ENCODE data around the gene HYAL4. TPM values are rescaled to one million over a fixed set of nuclear protein-coding genes. Genes with fewer than 3 reads are reported as not detected.

The HYAL4 gene, protein sequence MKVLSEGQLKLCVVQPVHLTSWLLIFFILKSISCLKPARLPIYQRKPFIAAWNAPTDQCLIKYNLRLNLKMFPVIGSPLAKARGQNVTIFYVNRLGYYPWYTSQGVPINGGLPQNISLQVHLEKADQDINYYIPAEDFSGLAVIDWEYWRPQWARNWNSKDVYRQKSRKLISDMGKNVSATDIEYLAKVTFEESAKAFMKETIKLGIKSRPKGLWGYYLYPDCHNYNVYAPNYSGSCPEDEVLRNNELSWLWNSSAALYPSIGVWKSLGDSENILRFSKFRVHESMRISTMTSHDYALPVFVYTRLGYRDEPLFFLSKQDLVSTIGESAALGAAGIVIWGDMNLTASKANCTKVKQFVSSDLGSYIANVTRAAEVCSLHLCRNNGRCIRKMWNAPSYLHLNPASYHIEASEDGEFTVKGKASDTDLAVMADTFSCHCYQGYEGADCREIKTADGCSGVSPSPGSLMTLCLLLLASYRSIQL
- total RNA-seq, result not detected

GRCh38 chr7:123844712-123845219, at the start of gene HYAL4:
Gene HYAL4 (plus strand): TSS chr7:123845169. CDS start chr7:123868274, 23,105 bp downstream.
- intact Hi-C loops (cut with micrococcal nuclease), result no loop called here
- H3K36me3 Mint-ChIP-seq (ENCODE audit: low read depth), result no peaks in the 10 kb centered on the region
- H3K4me3 Mint-ChIP-seq, result no peak within 1 kb of the TSS
- no peak for DNase-seq
- peaks cover 24% of the 10 kb centered on the region for H3K27me3 Mint-ChIP-seq (ENCODE audit: low read depth)
- no peaks in the 10 kb centered on the region for H3K9me3 Mint-ChIP-seq
- CTCF ChIA-PET, result interaction anchor here (1.6 kb wide), 1 partner anchor 20 kb away, joined by 5 read pairs; no protein-coding TSS in a partner anchor
- no peaks in the 10 kb centered on the region for H3K4me1 Mint-ChIP-seq (ENCODE audit: low read depth)
- no peak within 1 kb of the TSS for H3K27ac Mint-ChIP-seq

DNA sequence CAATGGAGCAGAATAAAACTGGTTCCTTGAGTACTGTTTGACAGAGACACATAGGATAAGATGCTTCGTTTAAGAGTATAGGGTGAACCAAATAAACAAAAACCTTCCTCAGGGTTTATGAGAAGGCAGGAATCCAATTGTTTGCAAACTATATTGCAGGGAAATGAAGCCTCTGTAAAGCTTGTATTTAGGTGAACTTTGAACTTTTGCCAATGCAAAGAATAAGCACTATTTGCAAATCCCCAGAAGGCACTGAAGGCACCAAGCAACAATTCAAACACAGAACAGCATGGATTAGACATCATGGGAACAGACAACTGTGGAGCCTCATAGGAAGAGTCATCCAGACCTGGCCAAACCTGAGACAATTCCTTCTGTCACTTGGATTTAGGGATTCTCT, 49.1 kb upstream of the HYAL4 start:
- intact Hi-C loops (cut with micrococcal nuclease), result loop anchor here (2.0 to 5.0 kb wide), 4 partner anchors 113 to 991 kb away; no protein-coding TSS in a partner anchor
- CTCF ChIA-PET, result interaction anchor here (1.0 to 5.1 kb wide), 3 partner anchors 69 to 72 kb away, joined by 3 to 106 read pairs (median 21); no protein-coding TSS in a partner anchor

GRCh38 chr7:123796568-123796967, 48.4 kb upstream of the HYAL4 start:
- CTCF ChIA-PET, result interaction anchor here (1.1 to 5.1 kb wide), 5 partner anchors 69 to 216 kb away, joined by 3 to 106 read pairs (median 20); no protein-coding TSS in a partner anchor
- Mint-ChIP-seq H3K27me3 (ENCODE audit: low read depth) (no peaks in the 10 kb centered on the region), H3K4me3 (no peak overlapping the region), H3K36me3 (ENCODE audit: low read depth) (no peaks in the 10 kb centered on the region), H3K9me3 (no peaks in the 10 kb centered on the region), H3K4me1 (ENCODE audit: low read depth) (no peaks in the 10 kb centered on the region), H3K27ac (no peak overlapping the region)
- intact Hi-C loops (cut with micrococcal nuclease), result loop anchor here (2.0 to 5.0 kb wide), 4 partner anchors 114 to 991 kb away; no protein-coding TSS in a partner anchor
- DNase-seq, result no peak

More for the DNA sequence above, 49.1 kb upstream of the HYAL4 start:
- Mint-ChIP-seq H3K36me3 (ENCODE audit: low read depth) (no peaks in the 10 kb centered on the region), H3K27ac (no peak overlapping the region), H3K9me3 (no peaks in the 10 kb centered on the region), H3K4me1 (ENCODE audit: low read depth) (no peaks in the 10 kb centered on the region), H3K27me3 (ENCODE audit: low read depth) (no peaks in the 10 kb centered on the region), H3K4me3 (no peak overlapping the region)
- DNase-seq, result no peak

- Mint-ChIP-seq H3K27ac (no peak overlapping the region), H3K36me3 (ENCODE audit: low read depth) (no peaks in the 10 kb centered on the region), H3K4me3 (no peak overlapping the region), H3K4me1 (ENCODE audit: low read depth) (no peaks in the 10 kb centered on the region), H3K9me3 (no peaks in the 10 kb centered on the region), H3K27me3 (ENCODE audit: low read depth) (no peaks in the 10 kb centered on the region)
- intact Hi-C loops (cut with micrococcal nuclease), result loop anchor here (1.0 to 5.0 kb wide), 8 partner anchors 26 to 989 kb away; no protein-coding TSS in a partner anchor
- no peak for DNase-seq
- CTCF ChIA-PET, result interaction anchor here (0.6 to 5.1 kb wide), 28 partner anchors 10 to 1749 kb away, joined by 3 to 106 read pairs (median 4); partner anchors contain the start of gene WASL
Observed at GRCh38 chr7:123797673-123798531, 47.1 kb upstream of the HYAL4 start.

DNA sequence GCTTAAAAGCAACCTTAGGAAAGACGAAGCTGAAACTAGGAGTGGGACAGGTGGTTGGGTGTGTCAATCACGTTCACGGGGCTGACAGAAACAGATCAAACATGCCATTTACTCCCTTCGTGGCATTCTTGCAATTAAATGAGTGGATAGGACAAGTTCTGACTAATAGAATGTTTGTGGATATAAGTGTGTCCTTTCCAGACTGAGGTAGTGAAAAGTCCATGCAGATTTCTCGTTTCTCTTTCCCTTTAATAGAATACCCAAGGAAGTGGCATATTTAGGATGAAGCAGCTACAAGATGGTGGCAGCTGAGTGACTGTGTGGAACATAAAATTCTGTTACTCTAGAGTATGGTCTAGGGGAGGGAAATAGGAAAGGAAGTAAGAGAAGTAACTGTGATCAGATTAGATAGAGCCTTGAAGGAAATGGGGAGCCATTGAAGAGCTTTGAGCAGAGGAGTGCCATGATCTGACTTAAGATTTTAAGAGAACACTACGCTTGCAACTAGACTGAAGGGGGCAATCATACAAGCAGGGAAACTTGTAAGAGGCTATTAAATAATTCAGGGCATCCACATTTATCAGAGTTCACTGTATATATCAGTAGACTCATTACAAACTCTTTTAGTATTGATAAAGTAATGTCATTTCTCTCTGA, 46.3 kb upstream of the HYAL4 start:
- Mint-ChIP-seq H3K4me3 (no peak overlapping the region), H3K9me3 (no peaks in the 10 kb centered on the region), H3K36me3 (ENCODE audit: low read depth) (no peaks in the 10 kb centered on the region), H3K27ac (no peak overlapping the region), H3K4me1 (ENCODE audit: low read depth) (no peaks in the 10 kb centered on the region), H3K27me3 (ENCODE audit: low read depth) (no peaks in the 10 kb centered on the region)
- intact Hi-C loops (cut with micrococcal nuclease), result loop anchor here (1.0 to 5.0 kb wide), 6 partner anchors 26 to 989 kb away; no protein-coding TSS in a partner anchor
- CTCF ChIA-PET, result interaction anchor here (0.6 to 5.1 kb wide), 20 partner anchors 9 to 1748 kb away, joined by 3 to 106 read pairs (median 6); partner anchors contain the start of gene WASL
- no peak for DNase-seq

DNA sequence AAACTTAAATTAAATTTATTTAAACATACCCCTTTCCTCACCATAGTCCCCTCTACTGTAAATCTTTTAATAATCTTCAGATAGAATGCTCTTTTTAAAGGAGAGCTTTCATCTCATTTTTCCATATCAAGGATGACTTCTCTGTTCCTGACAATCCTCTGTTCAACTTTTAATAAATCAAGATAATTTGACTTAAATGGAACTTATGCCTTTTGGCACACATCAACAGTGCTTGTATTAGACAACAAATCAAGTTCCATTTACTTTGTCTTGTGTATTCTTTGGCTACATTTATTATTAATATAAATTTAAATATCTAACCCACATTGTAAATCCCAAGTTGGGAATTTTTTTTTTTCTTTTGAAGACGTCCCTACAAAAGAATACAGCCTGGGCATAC, 42.7 kb upstream of the HYAL4 start:
- Mint-ChIP-seq H3K27me3 (ENCODE audit: low read depth) (no peaks in the 10 kb centered on the region), H3K27ac (no peak overlapping the region), H3K36me3 (ENCODE audit: low read depth) (no peaks in the 10 kb centered on the region), H3K4me3 (no peak overlapping the region), H3K4me1 (ENCODE audit: low read depth) (no peaks in the 10 kb centered on the region), H3K9me3 (no peaks in the 10 kb centered on the region)
- intact Hi-C loops (cut with micrococcal nuclease), result no loop called here
- DNase-seq, result no peak
- CTCF ChIA-PET, result no interaction called here

- intact Hi-C loops (cut with micrococcal nuclease), result no loop called here
- peaks cover 5% of the 10 kb centered on the region for H3K9me3 Mint-ChIP-seq
- CTCF ChIA-PET, result interaction anchor here (0.9 kb wide), 1 partner anchor 8 kb away, joined by 3 read pairs; no protein-coding TSS in a partner anchor
- H3K27me3 Mint-ChIP-seq (ENCODE audit: low read depth), result no peaks in the 10 kb centered on the region
- H3K36me3 Mint-ChIP-seq (ENCODE audit: low read depth), result no peaks in the 10 kb centered on the region
- no peak for DNase-seq
- H3K4me3 Mint-ChIP-seq, result no peak overlapping the region
- no peak overlapping the region for H3K27ac Mint-ChIP-seq
- H3K4me1 Mint-ChIP-seq (ENCODE audit: low read depth), result no peaks in the 10 kb centered on the region
Observed at GRCh38 chr7:123805287-123805686, 39.7 kb upstream of the HYAL4 start.

- Mint-ChIP-seq H3K9me3 (peaks cover 8% of the 10 kb centered on the region), H3K27ac (no peak overlapping the region), H3K4me3 (no peak overlapping the region), H3K36me3 (ENCODE audit: low read depth) (no peaks in the 10 kb centered on the region), H3K27me3 (ENCODE audit: low read depth) (no peaks in the 10 kb centered on the region), H3K4me1 (ENCODE audit: low read depth) (no peaks in the 10 kb centered on the region)
- CTCF ChIA-PET, result no interaction called here
- DNase-seq, result no peak
- intact Hi-C loops (cut with micrococcal nuclease), result no loop called here
Observed at GRCh38 chr7:123809471-123809870, 35.5 kb upstream of the HYAL4 start.

DNA sequence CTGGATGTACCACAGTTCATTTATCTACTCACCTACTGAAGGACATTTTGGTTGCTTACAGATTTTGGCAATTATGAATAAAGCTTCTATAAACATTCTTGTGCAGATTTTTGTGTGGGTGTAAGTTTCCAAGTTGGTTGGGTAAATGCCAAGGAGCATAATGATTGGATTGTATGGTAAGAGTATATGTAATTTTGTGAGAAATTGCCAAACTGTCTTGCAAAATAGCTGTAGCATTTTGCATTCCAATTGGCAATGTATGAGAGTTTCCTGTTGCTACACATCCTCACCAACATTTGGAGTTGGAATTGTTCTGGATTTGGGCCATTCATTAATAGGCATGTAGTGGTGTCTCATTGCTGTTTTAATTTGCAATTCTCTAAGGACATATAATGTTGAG, 33.9 kb upstream of the HYAL4 start:
- Mint-ChIP-seq H3K36me3 (ENCODE audit: low read depth) (no peaks in the 10 kb centered on the region), H3K4me1 (ENCODE audit: low read depth) (no peaks in the 10 kb centered on the region), H3K27ac (no peak overlapping the region), H3K4me3 (no peak overlapping the region), H3K9me3 (peaks cover 8% of the 10 kb centered on the region), H3K27me3 (ENCODE audit: low read depth) (no peaks in the 10 kb centered on the region)
- DNase-seq, result no peak
- intact Hi-C loops (cut with micrococcal nuclease), result no loop called here
- CTCF ChIA-PET, result interaction anchor here (0.9 kb wide), 1 partner anchor 13 kb away, joined by 5 read pairs; no protein-coding TSS in a partner anchor

- CTCF ChIA-PET, result no interaction called here
- H3K36me3 Mint-ChIP-seq (ENCODE audit: low read depth), result no peaks in the 10 kb centered on the region
- H3K27ac Mint-ChIP-seq, result no peak overlapping the region
- H3K9me3 Mint-ChIP-seq, result no peaks in the 10 kb centered on the region
- peaks cover 5% of the 10 kb centered on the region for H3K27me3 Mint-ChIP-seq (ENCODE audit: low read depth)
- DNase-seq, result no peak
- H3K4me1 Mint-ChIP-seq (ENCODE audit: low read depth), result no peaks in the 10 kb centered on the region
- no peak overlapping the region for H3K4me3 Mint-ChIP-seq
- intact Hi-C loops (cut with micrococcal nuclease), result no loop called here
Observed at GRCh38 chr7:123816916-123817315, 28.1 kb upstream of the HYAL4 start.

DNA sequence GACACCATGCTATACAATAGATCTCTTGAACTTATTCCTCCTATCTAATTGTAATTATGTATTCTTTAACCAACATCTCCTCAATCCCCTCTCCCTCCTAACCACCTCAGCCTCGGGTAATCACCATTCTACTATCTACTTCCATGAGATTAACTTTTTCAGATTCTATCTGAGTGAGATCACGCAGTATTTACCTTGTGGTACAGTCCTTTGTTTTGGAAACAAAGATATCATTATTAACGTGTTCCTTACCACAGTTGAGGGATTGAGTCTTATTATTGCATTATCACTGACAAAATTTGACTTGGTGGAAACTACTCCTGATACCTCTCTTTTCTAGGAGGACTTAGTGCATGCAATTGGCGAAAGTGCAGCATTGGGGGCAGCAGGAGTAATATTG, 26.0 kb upstream of the HYAL4 start:
- Mint-ChIP-seq H3K27ac (no peak overlapping the region), H3K9me3 (no peaks in the 10 kb centered on the region), H3K4me3 (no peak overlapping the region), H3K36me3 (ENCODE audit: low read depth) (no peaks in the 10 kb centered on the region), H3K4me1 (ENCODE audit: low read depth) (peaks cover 8% of the 10 kb centered on the region), H3K27me3 (ENCODE audit: low read depth) (peaks cover 5% of the 10 kb centered on the region)
- DNase-seq, result no peak
- CTCF ChIA-PET, result interaction anchor here (0.6 kb wide), 2 partner anchors 108 to 280 kb away, joined by 3 read pairs; no protein-coding TSS in a partner anchor
- intact Hi-C loops (cut with micrococcal nuclease), result no loop called here

Data from activated naive CD4-positive, alpha-beta T cell treated with anti-CD3 and anti-CD28 coated beads for 36 hours (primary cell).